Hematopoietic multipotent progenitor cell treated with erythropoietin and hydrocortisone succinate and interleukin-3 and kit ligand, for 6 days (in vitro differentiated cells): Measurements from ENCODE around the gene CASP2.
A peak's percentile ranks its signal among the peaks of the same experiment; 100 is the strongest.

Experiments used
- DNase-seq: peaks from one replicate; pipeline ENCODE4 v3.0.0-alpha.2; 2015

CASP2 gene

GRCh38 chr7:143299346-143299745 lies 11.2 kb downstream of the CASP2 start:
- no peak for DNase-seq

GRCh38 chr7:143299840-143300239 lies 11.7 kb downstream of the CASP2 start:
- peak; percentile 69 for DNase-seq

- DNase-seq, result peak; percentile 70
Observed at GRCh38 chr7:143300959-143301935, 13.1 kb downstream of the CASP2 start.

- no peak for DNase-seq
Observed at GRCh38 chr7:143303733-143304132, 15.6 kb downstream of the CASP2 start.

GRCh38 chr7:143304938-143305337 lies 16.8 kb downstream of the CASP2 start:
- no peak for DNase-seq

GRCh38 chr7:143305423-143306070 lies 17.4 kb downstream of the CASP2 start:
- peak; percentile 87 for DNase-seq

GRCh38 chr7:143308632-143309031 lies 20.5 kb downstream of the CASP2 start:
- no peak for DNase-seq

GRCh38 chr7:143314127-143314526 lies 26.0 kb downstream of the CASP2 start:
- DNase-seq, result no peak

GRCh38 chr7:143315776-143316175 lies 27.6 kb downstream of the CASP2 start, which contains the start of gene CLCN1:
CLCN1 (plus strand) TSS chr7:143316111; CDS start chr7:143316213, 102 bp downstream.
- DNase-seq, result no peak

GRCh38 chr7:143316492-143316891 lies 28.3 kb downstream of the CASP2 start:
- no peak for DNase-seq

- no peak for DNase-seq
Observed at GRCh38 chr7:143318661-143319060, 30.5 kb downstream of the CASP2 start.

- no peak for DNase-seq
Observed at GRCh38 chr7:143320620-143321019, 32.5 kb downstream of the CASP2 start.

- DNase-seq, result no peak
Observed at GRCh38 chr7:143321242-143321641, 33.1 kb downstream of the CASP2 start.

GRCh38 chr7:143321734-143322133 lies 33.6 kb downstream of the CASP2 start:
- DNase-seq, result peak; percentile 32

GRCh38 chr7:143322760-143323633 lies 34.8 kb downstream of the CASP2 start:
- DNase-seq, result no peak

GRCh38 chr7:143323653-143324052 lies 35.5 kb downstream of the CASP2 start:
- no peak for DNase-seq

GRCh38 chr7:143325240-143325639 lies 37.1 kb downstream of the CASP2 start:
- DNase-seq, result no peak

- DNase-seq, result no peak
Observed at GRCh38 chr7:143327903-143328302, 39.8 kb downstream of the CASP2 start.

- DNase-seq, result no peak
Observed at GRCh38 chr7:143329471-143330170, 41.5 kb downstream of the CASP2 start.

- no peak for DNase-seq
Observed at GRCh38 chr7:143331179-143331801, 43.1 kb downstream of the CASP2 start.

GRCh38 chr7:143334244-143334643 lies 46.1 kb downstream of the CASP2 start:
- no peak for DNase-seq

- DNase-seq, result no peak
Observed at GRCh38 chr7:143337216-143337615, 49.1 kb downstream of the CASP2 start.
